ENCODE measurements around the gene HPS3. TPM values are rescaled to one million over a fixed set of nuclear protein-coding genes. Genes with fewer than 3 reads are reported as not detected.
A peak's percentile ranks its signal among the peaks of the same experiment; 100 is the strongest.
"Not testable (repeated sequence)": the region's sequence is repeated elsewhere in the genome, so short reads cannot be mapped to it uniquely, and the experiment has no call there.

HPS3 gene
- total and polyA plus RNA-seq, 5 donors = 4.1 to 9.7 (median 7.7) TPM

DNA sequence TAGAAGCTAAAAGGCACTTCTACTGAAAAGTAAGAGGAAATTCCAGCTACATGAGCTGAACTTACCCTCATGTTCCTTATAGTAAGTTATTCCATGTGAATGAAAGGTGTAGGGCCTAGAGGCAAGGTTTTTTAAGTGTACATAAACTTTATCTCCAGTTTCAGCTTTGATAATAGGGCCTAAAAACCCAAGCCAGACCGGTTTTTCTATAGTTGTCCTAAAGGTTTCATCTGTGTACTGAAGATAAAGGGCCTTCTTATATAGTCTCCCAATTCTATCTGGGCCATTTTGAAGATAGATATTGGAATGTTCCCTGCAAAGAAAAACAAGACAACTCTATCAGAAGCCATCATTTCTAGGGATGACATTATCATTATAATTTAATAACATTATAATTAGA is 82.9 kb downstream of the HPS3 start:
- H3K4me3 ChIP-seq (ENCODE audit: low read length) = no peak overlapping the region
- H3K4me1 ChIP-seq (ENCODE audit: control insufficient read depth, insufficient read depth, low read length) = no peaks in the 10 kb centered on the region
- no peaks in the 10 kb centered on the region for H3K27me3 ChIP-seq (ENCODE audit: control insufficient read depth, insufficient read depth)
- DNase-seq (no peak), ATAC-seq (no peak)
- intact Hi-C loops (cut with DNase I) = no loop called here
- H3K27ac ChIP-seq (ENCODE audit: low read length) = no peak overlapping the region
- 69% methylated on average over 1 of the region's 1 CpG for WGBS
- no peaks in the 10 kb centered on the region for H3K9me3 ChIP-seq (ENCODE audit: control insufficient read depth, low read length)

DNA sequence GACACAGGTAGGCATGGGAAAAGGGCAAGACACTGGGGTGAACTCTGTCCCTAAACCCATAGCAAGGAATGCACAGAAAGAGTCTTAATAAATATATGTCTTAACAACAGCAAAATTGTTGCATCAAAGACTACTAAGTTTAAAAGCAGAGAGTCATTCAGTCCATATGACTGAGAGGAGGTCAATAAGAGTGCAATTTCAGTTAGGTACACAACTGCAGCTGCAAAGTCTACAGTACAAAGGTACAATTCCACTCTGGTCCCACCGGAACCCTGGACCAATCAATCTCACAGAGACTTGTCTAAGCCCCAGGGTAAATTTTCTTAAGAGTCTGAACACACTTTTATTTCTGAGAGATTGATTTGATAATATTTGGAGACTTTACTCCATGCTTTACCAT is 85.3 kb downstream of the HPS3 start:
- Histone ChIP-seq H3K27me3 (ENCODE audit: control insufficient read depth, insufficient read depth) (no peaks in the 10 kb centered on the region), H3K9me3 (ENCODE audit: control insufficient read depth, low read length) (no peaks in the 10 kb centered on the region), H3K4me3 (ENCODE audit: low read length) (no peak overlapping the region), H3K27ac (ENCODE audit: low read length) (no peak overlapping the region), H3K4me1 (ENCODE audit: control insufficient read depth, insufficient read depth, low read length) (no peaks in the 10 kb centered on the region)
- WGBS = 97% methylated on average over 1 of the region's 1 CpG
- intact Hi-C loops (cut with DNase I) = no loop called here
- ATAC-seq (no peak), DNase-seq (no peak)

- no peak for DNase-seq
- Histone ChIP-seq H3K9me3 (ENCODE audit: control insufficient read depth, low read length) (no peaks in the 10 kb centered on the region), H3K4me3 (ENCODE audit: low read length) (no peak overlapping the region), H3K27ac (ENCODE audit: low read length) (no peak overlapping the region), H3K4me1 (ENCODE audit: control insufficient read depth, insufficient read depth, low read length) (no peaks in the 10 kb centered on the region), H3K27me3 (ENCODE audit: control insufficient read depth, insufficient read depth) (no peaks in the 10 kb centered on the region)
- intact Hi-C loops (cut with DNase I) = no loop called here
- 67% methylated on average over 2 of the region's 2 CpGs for WGBS
- no peak for ATAC-seq
Observed at GRCh38 chr3:149215515-149215914, 86.1 kb downstream of the HPS3 start.

GRCh38 chr3:149216193-149216869 is 86.9 kb downstream of the HPS3 start:
- 63% methylated on average over 4 of the region's 4 CpGs for WGBS
- Histone ChIP-seq H3K4me3 (ENCODE audit: low read length) (no peak overlapping the region), H3K27me3 (ENCODE audit: control insufficient read depth, insufficient read depth) (no peaks in the 10 kb centered on the region), H3K4me1 (ENCODE audit: control insufficient read depth, insufficient read depth, low read length) (no peaks in the 10 kb centered on the region), H3K9me3 (ENCODE audit: control insufficient read depth, low read length) (no peaks in the 10 kb centered on the region), H3K27ac (ENCODE audit: low read length) (no peak overlapping the region)
- ATAC-seq (peak; percentile 75 to 76), DNase-seq (peak in 1 of 3 donors; percentile 28)
- intact Hi-C loops (cut with DNase I) = no loop called here

- DNase-seq = no peak
- Histone ChIP-seq H3K27ac (ENCODE audit: low read length) (no peak overlapping the region), H3K4me3 (ENCODE audit: low read length) (no peak overlapping the region), H3K4me1 (ENCODE audit: control insufficient read depth, insufficient read depth, low read length) (no peaks in the 10 kb centered on the region), H3K9me3 (ENCODE audit: control insufficient read depth, low read length) (no peaks in the 10 kb centered on the region), H3K27me3 (ENCODE audit: control insufficient read depth, insufficient read depth) (no peaks in the 10 kb centered on the region)
- 94% methylated on average over 5 of the region's 5 CpGs for WGBS
- intact Hi-C loops (cut with DNase I) = no loop called here
- ATAC-seq = no peak
Observed at GRCh38 chr3:149217347-149217746, 87.9 kb downstream of the HPS3 start.

DNA sequence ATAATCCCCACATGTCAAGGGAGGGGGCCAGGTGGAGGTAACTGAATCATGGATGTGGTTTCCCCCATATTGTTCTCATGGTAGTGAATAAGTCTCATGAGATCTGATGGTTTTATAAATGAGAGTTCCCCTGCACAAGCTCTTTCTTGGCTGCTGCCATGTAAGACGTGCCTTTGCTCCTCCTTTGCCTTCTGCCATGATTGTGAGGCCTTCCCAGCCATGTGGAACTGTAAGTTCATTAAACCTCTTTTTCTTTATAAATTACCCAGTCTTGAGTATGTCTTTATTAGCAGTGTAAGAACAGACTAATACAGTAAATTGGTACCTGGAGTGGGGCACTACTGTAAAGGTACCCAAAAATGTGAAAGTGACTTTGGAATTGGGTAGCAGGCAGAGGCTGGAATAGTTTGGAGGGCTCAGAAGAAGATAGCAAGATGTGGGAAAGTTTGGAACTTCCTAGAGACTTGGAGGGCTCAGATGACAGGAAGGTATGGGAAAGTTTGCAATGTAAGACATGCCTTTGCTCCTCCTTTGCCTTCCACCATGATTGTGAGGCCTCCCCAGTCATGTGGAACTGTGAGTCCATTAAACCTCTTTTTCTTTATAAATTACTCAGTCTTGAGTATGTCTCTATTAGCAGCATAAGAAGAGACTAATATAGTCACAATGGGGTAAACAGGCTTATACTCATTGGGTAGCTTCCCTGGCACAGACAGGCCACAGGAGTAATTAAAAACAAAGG is 90.1 kb downstream of the HPS3 start:
- H3K4me3 ChIP-seq (ENCODE audit: low read length); H3K27me3 ChIP-seq (ENCODE audit: control insufficient read depth, insufficient read depth); H3K27ac ChIP-seq (ENCODE audit: low read length); ATAC-seq; H3K4me1 ChIP-seq (ENCODE audit: control insufficient read depth, insufficient read depth, low read length); intact Hi-C loops (cut with DNase I); H3K9me3 ChIP-seq (ENCODE audit: control insufficient read depth, low read length); DNase-seq: not testable (repeated sequence)
- 93% methylated on average over 1 of the region's 1 CpG for WGBS

DNA sequence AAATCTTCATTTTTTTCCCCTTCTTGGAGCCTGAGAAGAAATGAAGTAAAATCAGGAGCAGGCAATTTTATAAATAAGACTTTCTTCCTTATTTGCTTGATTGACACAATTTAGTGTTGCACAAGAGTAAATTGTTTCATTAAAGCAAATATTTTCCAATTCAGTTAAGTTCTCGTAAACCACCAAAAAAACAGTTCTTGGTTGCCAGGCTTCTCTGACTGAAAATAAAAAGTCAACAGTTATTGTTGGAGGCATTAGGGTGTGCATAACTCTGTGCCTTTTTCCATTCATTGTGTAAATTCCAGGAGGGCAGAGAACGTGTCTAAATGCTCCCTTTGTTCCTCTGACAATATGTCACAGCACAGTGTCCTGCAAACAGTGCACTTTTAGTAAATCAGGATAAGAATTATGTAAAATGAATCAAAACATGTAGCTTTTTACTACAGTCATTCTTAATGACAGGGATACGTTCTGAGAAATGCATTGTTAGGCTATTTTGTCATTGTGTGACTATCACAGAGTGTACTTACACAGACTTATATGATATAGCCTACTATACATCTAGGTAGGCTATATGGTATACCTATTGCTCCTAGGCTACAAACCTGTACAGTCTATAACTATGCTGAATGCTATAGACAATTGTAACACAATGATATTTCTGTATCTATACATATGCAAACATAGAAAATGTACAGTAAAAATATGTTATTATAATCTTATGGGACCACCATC is 92.5 kb downstream of the HPS3 start, which contains the start of gene CP:
Gene CP (minus strand): TSS at position 47 of the 735 bp plus-strand sequence. CDS start 37 bp downstream, at position 10.
- peak; percentile 33 to 46 for ATAC-seq
- intact Hi-C loops (cut with DNase I) = no loop called here
- no peaks in the 10 kb centered on the region for H3K4me1 ChIP-seq (ENCODE audit: control insufficient read depth, insufficient read depth, low read length)
- no peak within 1 kb of the TSS for H3K27ac ChIP-seq (ENCODE audit: low read length)
- no peaks in the 10 kb centered on the region for H3K27me3 ChIP-seq (ENCODE audit: control insufficient read depth, insufficient read depth)
- DNase-seq = no peak
- H3K9me3 ChIP-seq (ENCODE audit: control insufficient read depth, low read length) = no peaks in the 10 kb centered on the region
- 44% methylated on average over 3 of the region's 3 CpGs for WGBS
- H3K4me3 ChIP-seq (ENCODE audit: low read length) = peak within 1 kb of the TSS; percentile 47

Other genes with a start within 250 kb of the HPS3 start
- gene GYG1, start 138.1 kb upstream of the HPS3 start, total RNA-seq = 100 to 1,000 TPM in 3 of 4 donors, 10 to 100 TPM in 1; 98.4 to 144 (median 117) TPM
- gene GYG1, start 138.1 kb upstream of the HPS3 start, polyA plus RNA-seq = 123 TPM
- 10 to 100 TPM; 23.4 to 33.1 (median 28.2) TPM for gene HLTF, start 43.1 kb upstream of the HPS3 start, total RNA-seq
- 9.8 TPM for gene HLTF, start 43.1 kb upstream of the HPS3 start, polyA plus RNA-seq
- 10 to 100 TPM; 11.0 to 31.2 (median 27.5) TPM for gene CP, start 92.2 kb downstream of the HPS3 start, total RNA-seq
- gene CP, start 92.2 kb downstream of the HPS3 start, polyA plus RNA-seq = 14.5 TPM
- gene TM4SF18, start 204.0 kb downstream of the HPS3 start, total RNA-seq = 1 to 10 TPM; 2.9 to 6.1 (median 5.2) TPM
- 4.5 TPM for gene TM4SF18, start 204.0 kb downstream of the HPS3 start, polyA plus RNA-seq
- gene TM4SF1, start 248.0 kb downstream of the HPS3 start, total RNA-seq = 100 to 1,000 TPM in 1 of 4 donors, 10 to 100 TPM in 3; 70.8 to 105 (median 83.6) TPM
- gene TM4SF1, start 248.0 kb downstream of the HPS3 start, polyA plus RNA-seq = 130 TPM